GM23338 (cell line): ENCODE measurements around the gene SMARCA2. TPM values are rescaled to one million over a fixed set of nuclear protein-coding genes. Genes with fewer than 3 reads are reported as not detected.

Experiments used
- ATAC-seq: fragments of 200-7000 bp; cut with Tn5 transposase; 3 replicates; pipeline ENCODE4 v1.9.1; 2020
- DNase-seq: peaks from one replicate; pipeline ENCODE4 v3.0.0-alpha.2; 2015; ENCODE audit warnings: low spot score
- H2AFZ ChIP-seq: fragments of 200-600 bp; sonication (generic); 2 replicates; pipeline ENCODE4 v1.8.0; 2016; ENCODE audit warnings: antibody characterized with exemption, mild to moderate bottlenecking, moderate library complexity
- H3F3A ChIP-seq: fragments of 200-600 bp; sonication (generic); replicated peaks from 2 replicates; pipeline ENCODE4 v1.8.0; 2017; ENCODE audit warnings: antibody characterized with exemption, mixed run types, low read depth
- H3K27ac ChIP-seq: fragments of 200-600 bp; sonication (generic); 2 replicates; pipeline ENCODE4 v1.6.1; 2016; ENCODE audit warnings: low read depth
- H3K27me3 ChIP-seq: fragments of 200-600 bp; sonication (generic); 2 replicates; pipeline ENCODE4 v1.8.0; 2016; ENCODE audit warnings: mild to moderate bottlenecking, mixed run types, moderate library complexity; ENCODE audit not compliant: insufficient read depth
- H3K36me3 ChIP-seq: fragments of 200-600 bp; sonication (generic); 2 replicates; pipeline ENCODE4 v1.8.0; 2016; ENCODE audit warnings: mild to moderate bottlenecking; ENCODE audit not compliant: insufficient read depth
- H3K4me1 ChIP-seq: fragments of 200-600 bp; sonication (generic); 2 replicates; pipeline ENCODE4 v1.8.0; 2016; ENCODE audit warnings: mild to moderate bottlenecking, moderate library complexity; ENCODE audit not compliant: insufficient read depth
- H3K4me2 ChIP-seq: fragments of 200-600 bp; sonication (generic); 2 replicates; pipeline ENCODE4 v1.7.1; 2017; ENCODE audit warnings: mixed run types
- H3K4me3 ChIP-seq: fragments of 200-600 bp; sonication (generic); 2 replicates; pipeline ENCODE4 v1.6.1; 2016; ENCODE audit warnings: mixed run types
- H3K79me2 ChIP-seq: fragments of 200-600 bp; sonication (generic); replicated peaks from 2 replicates; pipeline ENCODE4 v1.8.0; 2017; ENCODE audit warnings: mild to moderate bottlenecking; ENCODE audit not compliant: insufficient read depth
- H3K9me2 ChIP-seq: fragments of 200-600 bp; sonication (generic); 2 replicates; pipeline ENCODE4 v1.8.0; 2017; ENCODE audit not compliant: insufficient read depth
- H4K20me1 ChIP-seq: fragments of 200-600 bp; sonication (generic); replicated peaks from 2 replicates; pipeline ENCODE4 v1.8.0; 2017; ENCODE audit warnings: mild to moderate bottlenecking; ENCODE audit not compliant: insufficient read depth
- H3K27ac Mint-ChIP-seq: 2 replicates; pipeline ENCODE4 v1.8.0; 2020; ENCODE audit warnings: inconsistent platforms, mild to moderate bottlenecking, moderate library complexity, mixed read lengths
- H3K27me3 Mint-ChIP-seq: 3 replicates; pipeline ENCODE4 v1.8.0; 2022; ENCODE audit warnings: low read depth, mild to moderate bottlenecking, moderate library complexity, mixed read lengths, inconsistent platforms; ENCODE audit not compliant: insufficient read depth, poor library complexity
- H3K36me3 Mint-ChIP-seq: 3 replicates; pipeline ENCODE4 v1.8.0; 2021; ENCODE audit warnings: low read depth, mild to moderate bottlenecking, inconsistent platforms, moderate library complexity, mixed read lengths
- H3K4me1 Mint-ChIP-seq: 3 replicates; pipeline ENCODE4 v1.8.0; 2020; ENCODE audit warnings: mild to moderate bottlenecking, inconsistent platforms, mixed read lengths
- H3K4me3 Mint-ChIP-seq: 3 replicates; pipeline ENCODE4 v1.8.0; 2021; ENCODE audit warnings: moderate library complexity, mild to moderate bottlenecking, inconsistent platforms, mixed read lengths
- H3K9me3 Mint-ChIP-seq: 3 replicates; pipeline ENCODE4 v1.8.0; 2020; ENCODE audit warnings: moderate library complexity, mild to moderate bottlenecking, inconsistent platforms, mixed read lengths
- CREB1 ChIP-seq: fragments of 250-450 bp; sonication (Bioruptor Pico); IDR thresholded peaks from 2 replicates; pipeline ENCODE4 v1.5.0; 2020; ENCODE audit warnings: low read depth, mild to moderate bottlenecking, moderate library complexity
- EZH2 ChIP-seq: fragments of 200-600 bp; sonication (generic); IDR thresholded peaks from one replicate; pipeline ENCODE4 v1.8.0; 2017; ENCODE audit warnings: antibody characterized with exemption, mild to moderate bottlenecking, low read depth; ENCODE audit not compliant: unreplicated experiment
- EZH2phosphoT487 ChIP-seq: fragments of 200-600 bp; sonication (generic); IDR thresholded peaks from one replicate; pipeline ENCODE4 v1.8.1; 2018; ENCODE audit warnings: antibody characterized with exemption; ENCODE audit not compliant: unreplicated experiment
- JUNB ChIP-seq: IDR thresholded peaks from one replicate; pipeline ENCODE4 v1.6.1; 2016; ENCODE audit warnings: antibody characterized with exemption; ENCODE audit not compliant: unreplicated experiment
- NANOG ChIP-seq: IDR thresholded peaks from 2 replicates; pipeline ENCODE4 v1.6.1; 2016; ENCODE audit warnings: antibody characterized with exemption, borderline replicate concordance
- POLR2AphosphoS5 ChIP-seq: IDR thresholded peaks from 2 replicates; pipeline ENCODE4 v1.6.1; 2016; ENCODE audit warnings: antibody characterized with exemption, low read depth
- STAT1 ChIP-seq: IDR thresholded peaks from one replicate; pipeline ENCODE4 v1.6.1; 2016; ENCODE audit warnings: antibody characterized with exemption; ENCODE audit not compliant: unreplicated experiment
- ZNF114 ChIP-seq: fragments of 250-450 bp; sonication (Bioruptor Pico); IDR thresholded peaks from 2 replicates; pipeline ENCODE4 v1.5.0; 2020; ENCODE audit warnings: mild to moderate bottlenecking, moderate library complexity
- ZNF331 ChIP-seq: fragments of 250-450 bp; sonication (Bioruptor Pico); IDR thresholded peaks from 2 replicates; pipeline ENCODE4 v1.5.0; 2020; ENCODE audit warnings: low read depth, mild to moderate bottlenecking, moderate library complexity
- polyA plus RNA-seq: library from polyadenylated mRNA; unstranded; fragments of >200 nt; fragmentation: Nextera tagmentation; extraction: Ambion mirVana; gene quantifications from 2 replicates; pipeline ENCODE4 v1.2.1, GENCODE V29; 2016
- total RNA-seq: library from RNA; depleted of rRNA; stranded (reverse); fragments of >200 nt; shearing (Covaris generic); gene quantifications from 2 replicates; pipeline ENCODE4 v1.2.3, GENCODE V29; 2014
- TF ChIP-seq, protein P1 (sequence below): fragments of 250-450 bp; sonication (Bioruptor Pico); IDR thresholded peaks from 2 replicates; pipeline ENCODE4 v1.5.0; 2020; ENCODE audit warnings: mild to moderate bottlenecking, moderate library complexity
- TF ChIP-seq, protein P2 (sequence below): IDR thresholded peaks from one replicate; pipeline ENCODE4 v1.6.1; 2018; ENCODE audit warnings: antibody characterized with exemption; ENCODE audit not compliant: unreplicated experiment
- TF ChIP-seq, protein P3 (sequence below): IDR thresholded peaks from 2 replicates; pipeline ENCODE4 v1.6.1; 2016; ENCODE audit warnings: antibody characterized with exemption
- TF ChIP-seq, protein P4 (sequence below), 2 experiments: fragments of 200-600 bp in 1 of 2; sonication (generic) in 1 of 2; conservative IDR thresholded peaks; 2 replicates each; pipeline versions ENCODE4 v1.5.1 to v1.6.1; 2016 to 2017; ENCODE audit warnings: antibody characterized with exemption in 2 of 2, low read depth in 2 of 2, mild to moderate bottlenecking in 2 of 2, moderate library complexity in 1 of 2

SMARCA2 gene
- total and polyA plus RNA-seq, 2 experiments from 2014 or later = 21.7 to 21.9 TPM

DNA sequence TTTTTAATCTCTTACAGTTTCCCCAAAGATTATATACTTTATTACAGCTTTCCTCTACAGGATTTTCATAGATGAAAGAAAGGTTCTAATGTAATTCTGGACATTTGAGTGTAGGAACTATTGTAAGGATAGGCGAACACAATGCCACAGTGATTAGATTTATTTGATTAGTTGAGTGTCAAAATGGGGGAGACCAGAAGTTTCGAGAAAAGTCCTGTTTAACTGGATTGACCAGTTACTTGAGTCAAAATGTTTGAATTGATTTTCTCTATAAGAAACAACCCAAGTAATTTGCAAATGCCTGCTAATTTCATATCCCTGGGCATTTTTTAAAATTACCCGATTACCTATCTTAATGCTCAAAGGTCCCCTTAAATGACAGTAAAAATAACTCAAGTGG is 50.6 kb downstream of the SMARCA2 start:
- no peaks in the 10 kb centered on the region for H3K36me3 ChIP-seq

More for the DNA sequence above, 50.6 kb downstream of the SMARCA2 start:
- H3K36me3 Mint-ChIP-seq = no peaks in the 10 kb centered on the region
- no peak overlapping the region for H3K27ac Mint-ChIP-seq
- no peak overlapping the region for H3K4me3 Mint-ChIP-seq
- Histone ChIP-seq H3K9me2 (no peaks in the 10 kb centered on the region), H4K20me1 (no peaks in the 10 kb centered on the region), H3K79me2 (no peaks in the 10 kb centered on the region), H3K4me1 (no peaks in the 10 kb centered on the region), H3F3A (no peaks in the 10 kb centered on the region), H3K4me3 (no peak overlapping the region), H3K4me2 (no peak overlapping the region), H3K27ac (no peak overlapping the region), H3K27me3 (no peaks in the 10 kb centered on the region), H2AFZ (no peak overlapping the region)
- DNase-seq (no peak), ATAC-seq (no peak)
- TF ChIP-seq, protein P1, sequence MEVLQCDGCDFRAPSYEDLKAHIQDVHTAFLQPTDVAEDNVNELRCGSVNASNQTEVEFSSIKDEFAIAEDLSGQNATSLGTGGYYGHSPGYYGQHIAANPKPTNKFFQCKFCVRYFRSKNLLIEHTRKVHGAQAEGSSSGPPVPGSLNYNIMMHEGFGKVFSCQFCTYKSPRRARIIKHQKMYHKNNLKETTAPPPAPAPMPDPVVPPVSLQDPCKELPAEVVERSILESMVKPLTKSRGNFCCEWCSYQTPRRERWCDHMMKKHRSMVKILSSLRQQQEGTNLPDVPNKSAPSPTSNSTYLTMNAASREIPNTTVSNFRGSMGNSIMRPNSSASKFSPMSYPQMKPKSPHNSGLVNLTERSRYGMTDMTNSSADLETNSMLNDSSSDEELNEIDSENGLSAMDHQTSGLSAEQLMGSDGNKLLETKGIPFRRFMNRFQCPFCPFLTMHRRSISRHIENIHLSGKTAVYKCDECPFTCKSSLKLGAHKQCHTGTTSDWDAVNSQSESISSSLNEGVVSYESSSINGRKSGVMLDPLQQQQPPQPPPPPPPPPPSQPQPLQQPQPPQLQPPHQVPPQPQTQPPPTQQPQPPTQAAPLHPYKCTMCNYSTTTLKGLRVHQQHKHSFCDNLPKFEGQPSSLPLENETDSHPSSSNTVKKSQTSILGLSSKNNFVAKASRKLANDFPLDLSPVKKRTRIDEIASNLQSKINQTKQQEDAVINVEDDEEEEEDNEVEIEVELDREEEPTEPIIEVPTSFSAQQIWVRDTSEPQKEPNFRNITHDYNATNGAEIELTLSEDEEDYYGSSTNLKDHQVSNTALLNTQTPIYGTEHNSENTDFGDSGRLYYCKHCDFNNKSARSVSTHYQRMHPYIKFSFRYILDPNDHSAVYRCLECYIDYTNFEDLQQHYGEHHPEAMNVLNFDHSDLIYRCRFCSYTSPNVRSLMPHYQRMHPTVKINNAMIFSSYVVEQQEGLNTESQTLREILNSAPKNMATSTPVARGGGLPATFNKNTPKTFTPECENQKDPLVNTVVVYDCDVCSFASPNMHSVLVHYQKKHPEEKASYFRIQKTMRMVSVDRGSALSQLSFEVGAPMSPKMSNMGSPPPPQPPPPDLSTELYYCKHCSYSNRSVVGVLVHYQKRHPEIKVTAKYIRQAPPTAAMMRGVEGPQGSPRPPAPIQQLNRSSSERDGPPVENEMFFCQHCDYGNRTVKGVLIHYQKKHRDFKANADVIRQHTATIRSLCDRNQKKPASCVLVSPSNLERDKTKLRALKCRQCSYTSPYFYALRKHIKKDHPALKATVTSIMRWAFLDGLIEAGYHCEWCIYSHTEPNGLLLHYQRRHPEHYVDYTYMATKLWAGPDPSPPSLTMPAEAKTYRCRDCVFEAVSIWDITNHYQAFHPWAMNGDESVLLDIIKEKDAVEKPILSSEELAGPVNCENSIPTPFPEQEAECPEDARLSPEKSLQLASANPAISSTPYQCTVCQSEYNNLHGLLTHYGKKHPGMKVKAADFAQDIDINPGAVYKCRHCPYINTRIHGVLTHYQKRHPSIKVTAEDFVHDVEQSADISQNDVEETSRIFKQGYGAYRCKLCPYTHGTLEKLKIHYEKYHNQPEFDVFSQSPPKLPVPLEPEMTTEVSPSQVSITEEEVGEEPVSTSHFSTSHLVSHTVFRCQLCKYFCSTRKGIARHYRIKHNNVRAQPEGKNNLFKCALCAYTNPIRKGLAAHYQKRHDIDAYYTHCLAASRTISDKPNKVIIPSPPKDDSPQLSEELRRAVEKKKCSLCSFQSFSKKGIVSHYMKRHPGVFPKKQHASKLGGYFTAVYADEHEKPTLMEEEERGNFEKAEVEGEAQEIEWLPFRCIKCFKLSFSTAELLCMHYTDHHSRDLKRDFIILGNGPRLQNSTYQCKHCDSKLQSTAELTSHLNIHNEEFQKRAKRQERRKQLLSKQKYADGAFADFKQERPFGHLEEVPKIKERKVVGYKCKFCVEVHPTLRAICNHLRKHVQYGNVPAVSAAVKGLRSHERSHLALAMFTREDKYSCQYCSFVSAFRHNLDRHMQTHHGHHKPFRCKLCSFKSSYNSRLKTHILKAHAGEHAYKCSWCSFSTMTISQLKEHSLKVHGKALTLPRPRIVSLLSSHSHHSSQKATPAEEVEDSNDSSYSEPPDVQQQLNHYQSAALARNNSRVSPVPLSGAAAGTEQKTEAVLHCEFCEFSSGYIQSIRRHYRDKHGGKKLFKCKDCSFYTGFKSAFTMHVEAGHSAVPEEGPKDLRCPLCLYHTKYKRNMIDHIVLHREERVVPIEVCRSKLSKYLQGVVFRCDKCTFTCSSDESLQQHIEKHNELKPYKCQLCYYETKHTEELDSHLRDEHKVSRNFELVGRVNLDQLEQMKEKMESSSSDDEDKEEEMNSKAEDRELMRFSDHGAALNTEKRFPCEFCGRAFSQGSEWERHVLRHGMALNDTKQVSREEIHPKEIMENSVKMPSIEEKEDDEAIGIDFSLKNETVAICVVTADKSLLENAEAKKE (CRISPR knock-in tag) = no peak
- no peak for TF ChIP-seq ZNF114
- TF ChIP-seq ZNF331 (CRISPR knock-in tag) = no peak
- no peak for TF ChIP-seq NANOG
- TF ChIP-seq, protein P2, sequence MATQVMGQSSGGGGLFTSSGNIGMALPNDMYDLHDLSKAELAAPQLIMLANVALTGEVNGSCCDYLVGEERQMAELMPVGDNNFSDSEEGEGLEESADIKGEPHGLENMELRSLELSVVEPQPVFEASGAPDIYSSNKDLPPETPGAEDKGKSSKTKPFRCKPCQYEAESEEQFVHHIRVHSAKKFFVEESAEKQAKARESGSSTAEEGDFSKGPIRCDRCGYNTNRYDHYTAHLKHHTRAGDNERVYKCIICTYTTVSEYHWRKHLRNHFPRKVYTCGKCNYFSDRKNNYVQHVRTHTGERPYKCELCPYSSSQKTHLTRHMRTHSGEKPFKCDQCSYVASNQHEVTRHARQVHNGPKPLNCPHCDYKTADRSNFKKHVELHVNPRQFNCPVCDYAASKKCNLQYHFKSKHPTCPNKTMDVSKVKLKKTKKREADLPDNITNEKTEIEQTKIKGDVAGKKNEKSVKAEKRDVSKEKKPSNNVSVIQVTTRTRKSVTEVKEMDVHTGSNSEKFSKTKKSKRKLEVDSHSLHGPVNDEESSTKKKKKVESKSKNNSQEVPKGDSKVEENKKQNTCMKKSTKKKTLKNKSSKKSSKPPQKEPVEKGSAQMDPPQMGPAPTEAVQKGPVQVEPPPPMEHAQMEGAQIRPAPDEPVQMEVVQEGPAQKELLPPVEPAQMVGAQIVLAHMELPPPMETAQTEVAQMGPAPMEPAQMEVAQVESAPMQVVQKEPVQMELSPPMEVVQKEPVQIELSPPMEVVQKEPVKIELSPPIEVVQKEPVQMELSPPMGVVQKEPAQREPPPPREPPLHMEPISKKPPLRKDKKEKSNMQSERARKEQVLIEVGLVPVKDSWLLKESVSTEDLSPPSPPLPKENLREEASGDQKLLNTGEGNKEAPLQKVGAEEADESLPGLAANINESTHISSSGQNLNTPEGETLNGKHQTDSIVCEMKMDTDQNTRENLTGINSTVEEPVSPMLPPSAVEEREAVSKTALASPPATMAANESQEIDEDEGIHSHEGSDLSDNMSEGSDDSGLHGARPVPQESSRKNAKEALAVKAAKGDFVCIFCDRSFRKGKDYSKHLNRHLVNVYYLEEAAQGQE = no peak
- no peak for TF ChIP-seq POLR2AphosphoS5
- TF ChIP-seq, protein P3, sequence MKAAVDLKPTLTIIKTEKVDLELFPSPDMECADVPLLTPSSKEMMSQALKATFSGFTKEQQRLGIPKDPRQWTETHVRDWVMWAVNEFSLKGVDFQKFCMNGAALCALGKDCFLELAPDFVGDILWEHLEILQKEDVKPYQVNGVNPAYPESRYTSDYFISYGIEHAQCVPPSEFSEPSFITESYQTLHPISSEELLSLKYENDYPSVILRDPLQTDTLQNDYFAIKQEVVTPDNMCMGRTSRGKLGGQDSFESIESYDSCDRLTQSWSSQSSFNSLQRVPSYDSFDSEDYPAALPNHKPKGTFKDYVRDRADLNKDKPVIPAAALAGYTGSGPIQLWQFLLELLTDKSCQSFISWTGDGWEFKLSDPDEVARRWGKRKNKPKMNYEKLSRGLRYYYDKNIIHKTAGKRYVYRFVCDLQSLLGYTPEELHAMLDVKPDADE = no peak
- no peak for TF ChIP-seq CREB1 (CRISPR knock-in tag)
- no peak for TF ChIP-seq STAT1
- no peak for TF ChIP-seq EZH2
- TF ChIP-seq, protein P4, sequence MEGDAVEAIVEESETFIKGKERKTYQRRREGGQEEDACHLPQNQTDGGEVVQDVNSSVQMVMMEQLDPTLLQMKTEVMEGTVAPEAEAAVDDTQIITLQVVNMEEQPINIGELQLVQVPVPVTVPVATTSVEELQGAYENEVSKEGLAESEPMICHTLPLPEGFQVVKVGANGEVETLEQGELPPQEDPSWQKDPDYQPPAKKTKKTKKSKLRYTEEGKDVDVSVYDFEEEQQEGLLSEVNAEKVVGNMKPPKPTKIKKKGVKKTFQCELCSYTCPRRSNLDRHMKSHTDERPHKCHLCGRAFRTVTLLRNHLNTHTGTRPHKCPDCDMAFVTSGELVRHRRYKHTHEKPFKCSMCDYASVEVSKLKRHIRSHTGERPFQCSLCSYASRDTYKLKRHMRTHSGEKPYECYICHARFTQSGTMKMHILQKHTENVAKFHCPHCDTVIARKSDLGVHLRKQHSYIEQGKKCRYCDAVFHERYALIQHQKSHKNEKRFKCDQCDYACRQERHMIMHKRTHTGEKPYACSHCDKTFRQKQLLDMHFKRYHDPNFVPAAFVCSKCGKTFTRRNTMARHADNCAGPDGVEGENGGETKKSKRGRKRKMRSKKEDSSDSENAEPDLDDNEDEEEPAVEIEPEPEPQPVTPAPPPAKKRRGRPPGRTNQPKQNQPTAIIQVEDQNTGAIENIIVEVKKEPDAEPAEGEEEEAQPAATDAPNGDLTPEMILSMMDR (conservative IDR thresholded peaks at IDR 0.05; ENCODE audit: low read depth in 2 of 2) = no peak
- TF ChIP-seq EZH2phosphoT487 = no peak
- no peak for TF ChIP-seq JUNB
- H3K9me3 Mint-ChIP-seq = no peaks in the 10 kb centered on the region
- no peaks in the 10 kb centered on the region for H3K27me3 Mint-ChIP-seq
- H3K4me1 Mint-ChIP-seq = peaks cover 4% of the 10 kb centered on the region; the same call in 2 of the 3 replicates
